ENCODE results near the gene ZC2HC1C. TPM values are rescaled to one million over a fixed set of nuclear protein-coding genes. Genes with fewer than 3 reads are reported as not detected.

ZC2HC1C gene
- total and polyA plus RNA-seq, 9 of the 15 experiments (the other 6 are each of a cell fraction or from before 2014, with no cell fraction given), result 6.3 to 9.2 (median 7.7) TPM

- no peak for TF ChIP-seq ZNF212 (CRISPR knock-in tag; IDR thresholded peaks at IDR 0.05)
- no peak; the same call in 1 of the 2 replicates for TF ChIP-seq ETV1 (tag; conservative IDR thresholded peaks at IDR 0.05; ENCODE audit: low read depth)
- TF ChIP-seq POLR2H (tag; IDR thresholded peaks at IDR 0.05; ENCODE audit: low read depth), result peak; percentile 75
- TF ChIP-seq E2F6 (IDR thresholded peaks at IDR 0.05; ENCODE audit: borderline replicate concordance in 1 of 2, extremely low read depth in 1 of 2, insufficient read depth in 1 of 2, insufficient read length in 1 of 2, low read depth in 1 of 2, low read length in 1 of 2, poor library complexity in 1 of 2, severe bottlenecking in 1 of 2), result peak; percentile 56 to 74
- TF ChIP-seq SIN3B (IDR thresholded peaks at IDR 0.05; ENCODE audit: low read depth), result peak; percentile 64
- TF ChIP-seq ZFX (CRISPR knock-in tag; IDR thresholded peaks at IDR 0.05), result peak; percentile 100
- TF ChIP-seq OTX1 (CRISPR knock-in tag; IDR thresholded peaks at IDR 0.05), result no peak
- no peak for TF ChIP-seq SAFB2 (IDR thresholded peaks at IDR 0.05; ENCODE audit: borderline replicate concordance, low read depth, low read length, severe bottlenecking)
- TF ChIP-seq RBM17 (IDR thresholded peaks at IDR 0.05; ENCODE audit: borderline replicate concordance, low read depth, low read length), result no peak
- TF ChIP-seq ZEB2 (IDR thresholded peaks at IDR 0.05), result no peak
- TF ChIP-seq SRSF3 (IDR thresholded peaks at IDR 0.05; ENCODE audit: insufficient read depth, low read length), result no peak
- no peak for TF ChIP-seq BRF1 (IDR thresholded peaks at IDR 0.05; ENCODE audit: borderline replicate concordance, extremely low read depth, insufficient read length)
- 0 out of 2 replicates have a peak, but pooled peaks have one; percentile 68 for TF ChIP-seq ZBTB1 (CRISPR knock-in tag; IDR thresholded peaks at IDR 0.05; ENCODE audit: borderline replicate concordance, low read depth)
- TF ChIP-seq MTF1 (CRISPR knock-in tag; IDR thresholded peaks at IDR 0.05; ENCODE audit: borderline replicate concordance), result no peak
- TF ChIP-seq, protein P1, sequence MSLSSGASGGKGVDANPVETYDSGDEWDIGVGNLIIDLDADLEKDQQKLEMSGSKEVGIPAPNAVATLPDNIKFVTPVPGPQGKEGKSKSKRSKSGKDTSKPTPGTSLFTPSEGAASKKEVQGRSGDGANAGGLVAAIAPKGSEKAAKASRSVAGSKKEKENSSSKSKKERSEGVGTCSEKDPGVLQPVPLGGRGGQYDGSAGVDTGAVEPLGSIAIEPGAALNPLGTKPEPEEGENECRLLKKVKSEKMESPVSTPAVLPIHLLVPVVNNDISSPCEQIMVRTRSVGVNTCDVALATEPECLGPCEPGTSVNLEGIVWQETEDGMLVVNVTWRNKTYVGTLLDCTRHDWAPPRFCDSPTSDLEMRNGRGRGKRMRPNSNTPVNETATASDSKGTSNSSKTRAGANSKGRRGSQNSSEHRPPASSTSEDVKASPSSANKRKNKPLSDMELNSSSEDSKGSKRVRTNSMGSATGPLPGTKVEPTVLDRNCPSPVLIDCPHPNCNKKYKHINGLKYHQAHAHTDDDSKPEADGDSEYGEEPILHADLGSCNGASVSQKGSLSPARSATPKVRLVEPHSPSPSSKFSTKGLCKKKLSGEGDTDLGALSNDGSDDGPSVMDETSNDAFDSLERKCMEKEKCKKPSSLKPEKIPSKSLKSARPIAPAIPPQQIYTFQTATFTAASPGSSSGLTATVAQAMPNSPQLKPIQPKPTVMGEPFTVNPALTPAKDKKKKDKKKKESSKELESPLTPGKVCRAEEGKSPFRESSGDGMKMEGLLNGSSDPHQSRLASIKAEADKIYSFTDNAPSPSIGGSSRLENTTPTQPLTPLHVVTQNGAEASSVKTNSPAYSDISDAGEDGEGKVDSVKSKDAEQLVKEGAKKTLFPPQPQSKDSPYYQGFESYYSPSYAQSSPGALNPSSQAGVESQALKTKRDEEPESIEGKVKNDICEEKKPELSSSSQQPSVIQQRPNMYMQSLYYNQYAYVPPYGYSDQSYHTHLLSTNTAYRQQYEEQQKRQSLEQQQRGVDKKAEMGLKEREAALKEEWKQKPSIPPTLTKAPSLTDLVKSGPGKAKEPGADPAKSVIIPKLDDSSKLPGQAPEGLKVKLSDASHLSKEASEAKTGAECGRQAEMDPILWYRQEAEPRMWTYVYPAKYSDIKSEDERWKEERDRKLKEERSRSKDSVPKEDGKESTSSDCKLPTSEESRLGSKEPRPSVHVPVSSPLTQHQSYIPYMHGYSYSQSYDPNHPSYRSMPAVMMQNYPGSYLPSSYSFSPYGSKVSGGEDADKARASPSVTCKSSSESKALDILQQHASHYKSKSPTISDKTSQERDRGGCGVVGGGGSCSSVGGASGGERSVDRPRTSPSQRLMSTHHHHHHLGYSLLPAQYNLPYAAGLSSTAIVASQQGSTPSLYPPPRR (CRISPR knock-in tag; IDR thresholded peaks at IDR 0.05; ENCODE audit: borderline replicate concordance), result no peak
- TF ChIP-seq RNF2 (IDR thresholded peaks at IDR 0.05), result no peak
- no peak for TF ChIP-seq ZKSCAN8 (CRISPR knock-in tag; IDR thresholded peaks at IDR 0.05)
- peak; percentile 74 for TF ChIP-seq CXXC5 (CRISPR knock-in tag; IDR thresholded peaks at IDR 0.05)
- peak in 1 of 2 experiments; percentile 34; a peak in 1 of 4 replicates for TF ChIP-seq ZNF639 (CRISPR knock-in tag; conservative IDR thresholded peaks at IDR 0.05 in 1 of 2, IDR thresholded peaks at IDR 0.05 in 1 of 2)
Observed at GRCh38 chr14:75126679-75127473, 57.4 kb downstream of the ZC2HC1C start, which contains the start of gene NEK9 (continued).

Measured in K562 (cell line).